CD4-positive, alpha-beta T cell (primary cell): ENCODE measurements around the gene GOLT1A. TPM values are rescaled to one million over a fixed set of nuclear protein-coding genes. Genes with fewer than 3 reads are reported as not detected.

Source experiments
- ATAC-seq: fragments of 200-7000 bp; cut with Tn5 transposase; one replicate; pipeline ENCODE4 v1.10.0; 2022; ENCODE audit warnings: mild to moderate bottlenecking; ENCODE audit not compliant: poor library complexity
- CTCF ChIA-PET: fragments of 350-600 bp; sonication (Branson Sonifier 250); formaldehyde crosslinking; loops from one replicate; lab custom pipeline; 2021; ENCODE audit warnings: antibody characterized with exemption, inconsistent platforms; lab: Charles Lee
- POLR2A ChIA-PET: fragments of 350-600 bp; sonication (Branson Sonifier 250); formaldehyde crosslinking; loops from one replicate; lab custom pipeline; 2021; ENCODE audit warnings: antibody characterized with exemption, inconsistent platforms; lab: Charles Lee
- DNase-seq, 14 experiments: peaks; one replicate each; pipeline ENCODE4 v3.0.0-alpha.2; 2013 to 2020; ENCODE audit warnings: mixed read lengths in 2 of 14
- H3K27ac ChIP-seq, 2 donors: one replicate each; pipeline versions ENCODE4 v1.5.1 to v1.7.0; 2013; ENCODE audit warnings: low read length in 2 of 2, low read depth in 1 of 2, mild to moderate bottlenecking in 1 of 2
- H3K27me3 ChIP-seq, 2 experiments: 1 replicate in 1 of 2; 2 replicates in 1 of 2; pipeline versions ENCODE4 v1.6.1 to v1.7.0; 2013; ENCODE audit warnings: low read length in 2 of 2, control low read depth in 1 of 2, mild to moderate bottlenecking in 1 of 2, moderate library complexity in 1 of 2; ENCODE audit not compliant: insufficient read depth in 2 of 2, control insufficient read depth in 1 of 2
- H3K36me3 ChIP-seq: one replicate; pipeline ENCODE4 v1.6.1; 2013; ENCODE audit warnings: low read length, control low read depth; ENCODE audit not compliant: insufficient read depth
- H3K4me1 ChIP-seq: one replicate; pipeline ENCODE4 v1.6.1; 2013; ENCODE audit warnings: low read length, control low read depth; ENCODE audit not compliant: insufficient read depth
- H3K4me3 ChIP-seq: one replicate; pipeline ENCODE4 v1.5.1; 2013; ENCODE audit warnings: mild to moderate bottlenecking, low read length, moderate library complexity
- H3K9me3 ChIP-seq, 2 experiments: 1 replicate in 1 of 2; 2 replicates in 1 of 2; pipeline versions ENCODE4 v1.6.1 to v1.7.0; 2013; ENCODE audit warnings: low read length in 2 of 2, mild to moderate bottlenecking in 2 of 2, control low read depth in 1 of 2, moderate library complexity in 1 of 2; ENCODE audit not compliant: control insufficient read depth in 1 of 2, insufficient read depth in 1 of 2
- H3K27ac Mint-ChIP-seq: one replicate; pipeline ENCODE4 v1.8.0; 2020; ENCODE audit warnings: mixed read lengths
- H3K27me3 Mint-ChIP-seq: one replicate; pipeline ENCODE4 v1.8.0; 2021; ENCODE audit warnings: mixed read lengths
- H3K36me3 Mint-ChIP-seq: one replicate; pipeline ENCODE4 v1.8.0; 2021; ENCODE audit warnings: low read depth, mixed read lengths
- H3K4me1 Mint-ChIP-seq: one replicate; pipeline ENCODE4 v1.8.0; 2021; ENCODE audit warnings: low read depth, mixed read lengths
- H3K4me3 Mint-ChIP-seq: one replicate; pipeline ENCODE4 v1.8.0; 2020; ENCODE audit warnings: mild to moderate bottlenecking, mixed read lengths
- H3K9me3 Mint-ChIP-seq: one replicate; pipeline ENCODE4 v1.8.0; 2020; ENCODE audit warnings: mixed read lengths
- CTCF ChIP-seq: fragments of 200-600 bp; IDR thresholded peaks from one replicate; pipeline ENCODE4 v1.8.0; 2022; ENCODE audit warnings: antibody characterized with exemption, mild to moderate bottlenecking
- intact Hi-C, 2 experiments: fragments of 100-400 bp; cut with DNase I in 1 of 2; cut with micrococcal nuclease in 1 of 2; formaldehyde crosslinking; loops; one replicate each; pipeline versions ENCODE4 v1.15.1 to v1.9.0; 2023 to 2025; cut with DNase I, micrococcal nuclease
- total RNA-seq, 174 experiments: library from RNA in 2 of 174; stranded (reverse) in 2 of 174; gene quantifications; one replicate each; pipeline ENCODE4 v1.2.3 and lab custom pipeline; 2021 to 2026

The GOLT1A gene
- total RNA-seq, 2 experiments from 2014 or later: 0.30 TPM; not detected in 1

GRCh38 chr1:204194080-204194479, 19.7 kb downstream of the GOLT1A start:
- POLR2A ChIA-PET: interaction anchor here (1.3 kb wide), 1 partner anchor 43 kb away, joined by 3 read pairs; the partner anchor contains the start of gene ETNK2

GRCh38 chr1:204192589-204193352, 21.0 kb downstream of the GOLT1A start:
- POLR2A ChIA-PET: interaction anchor here (1.3 kb wide), 1 partner anchor 41 kb away, joined by 3 read pairs; the partner anchor contains the start of gene ETNK2
- Histone ChIP-seq H3K27me3 (peaks cover 12 to 30% of the 10 kb centered on the region in 2 experiments), H3K4me3 (no peak overlapping the region), H3K9me3 (no peaks in the 10 kb centered on the region), H3K4me1 (peaks cover 22% of the 10 kb centered on the region), H3K27ac (no peak overlapping the region), H3K36me3 (no peaks in the 10 kb centered on the region)
- Mint-ChIP-seq H3K4me3 (no peak overlapping the region), H3K27ac (no peak overlapping the region), H3K27me3 (peaks cover 37% of the 10 kb centered on the region), H3K9me3 (no peaks in the 10 kb centered on the region), H3K36me3 (no peaks in the 10 kb centered on the region), H3K4me1 (peaks cover 23% of the 10 kb centered on the region)
- no peak for TF ChIP-seq CTCF
- ATAC-seq (no peak), DNase-seq (no peak)
- intact Hi-C loops: no loop called here
- CTCF ChIA-PET: interaction anchor here (1.0 kb wide), 1 partner anchor 15 kb away, joined by 4 read pairs; no protein-coding TSS in a partner anchor

More at GRCh38 chr1:204194080-204194479, 19.7 kb downstream of the GOLT1A start:
- no peak for DNase-seq
- no peak for ATAC-seq
- no peaks in the 10 kb centered on the region for H3K36me3 ChIP-seq
- H3K4me3 ChIP-seq: no peak overlapping the region
- Mint-ChIP-seq H3K27ac (no peak overlapping the region), H3K27me3 (peaks cover 30% of the 10 kb centered on the region), H3K4me1 (peaks cover 22% of the 10 kb centered on the region), H3K9me3 (no peaks in the 10 kb centered on the region), H3K4me3 (no peak overlapping the region), H3K36me3 (no peaks in the 10 kb centered on the region)
- H3K4me1 ChIP-seq: peaks cover 16% of the 10 kb centered on the region
- intact Hi-C loops: no loop called here
- CTCF ChIA-PET: no interaction called here
- no peaks in the 10 kb centered on the region for H3K9me3 ChIP-seq
- peaks cover under 1 to 18% of the 10 kb centered on the region in 2 experiments for H3K27me3 ChIP-seq
- no peak overlapping the region for H3K27ac ChIP-seq
- no peak for TF ChIP-seq CTCF

GRCh38 chr1:204192046-204192445, 21.7 kb downstream of the GOLT1A start:
- Mint-ChIP-seq H3K27me3 (peaks cover 45% of the 10 kb centered on the region), H3K27ac (no peak overlapping the region), H3K9me3 (no peaks in the 10 kb centered on the region), H3K4me1 (peaks cover 23% of the 10 kb centered on the region), H3K36me3 (no peaks in the 10 kb centered on the region), H3K4me3 (no peak overlapping the region)
- DNase-seq (no peak), ATAC-seq (no peak)
- H3K27me3 ChIP-seq: peaks cover 19 to 36% of the 10 kb centered on the region in 2 experiments
- no peaks in the 10 kb centered on the region for H3K36me3 ChIP-seq
- no peaks in the 10 kb centered on the region for H3K9me3 ChIP-seq
- ChIA-PET CTCF (interaction anchor here (1.0 kb wide), 1 partner anchor 15 kb away, joined by 4 read pairs; no protein-coding TSS in a partner anchor), POLR2A (no interaction called here)
- no peak for TF ChIP-seq CTCF
- peaks cover 22% of the 10 kb centered on the region for H3K4me1 ChIP-seq
- H3K4me3 ChIP-seq: no peak overlapping the region
- intact Hi-C loops: no loop called here
- H3K27ac ChIP-seq: no peak overlapping the region
